SU-DHL-6 (cell line): ENCODE results near the gene USP31.

ENCODE experiments used
- H2AFZ ChIP-seq: fragments of 200-600 bp; sonication (generic); 2 replicates; pipeline ENCODE4 v1.6.1; 2014; ENCODE audit warnings: low read depth, mild to moderate bottlenecking, moderate library complexity, mixed read lengths, antibody characterized with exemption, low read length; ENCODE audit not compliant: severe bottlenecking
- H3F3A ChIP-seq: fragments of 200-600 bp; shearing (Covaris generic); 2 replicates; pipeline ENCODE4 v1.6.0; 2016; ENCODE audit warnings: antibody characterized with exemption, mild to moderate bottlenecking; ENCODE audit not compliant: insufficient read depth
- H3K27ac ChIP-seq: fragments of 200-600 bp; sonication (generic); 2 replicates; pipeline ENCODE4 v1.5.1; 2016; ENCODE audit warnings: low read depth, mild to moderate bottlenecking, low read length, moderate library complexity, mixed read lengths
- H3K27me3 ChIP-seq: fragments of 200-600 bp; sonication (generic), shearing (Covaris generic); 2 replicates; pipeline ENCODE4 v1.6.0; 2014; ENCODE audit warnings: mild to moderate bottlenecking, low read length
- H3K36me3 ChIP-seq: fragments of 200-600 bp; sonication (generic); 2 replicates; pipeline ENCODE4 v1.6.1; 2014; ENCODE audit warnings: mild to moderate bottlenecking, low read length, mixed read lengths
- H3K4me2 ChIP-seq: fragments of 300-600, 200-600 bp; shearing (Covaris generic), sonication (generic); 2 replicates; pipeline ENCODE4 v1.6.0; 2014; ENCODE audit warnings: low read length, low read depth, mild to moderate bottlenecking; ENCODE audit not compliant: poor library complexity, severe bottlenecking
- H3K4me3 ChIP-seq: fragments of 200-600 bp; sonication (generic); 2 replicates; pipeline ENCODE4 v1.5.1; 2014; ENCODE audit warnings: antibody characterized with exemption, low read length, mild to moderate bottlenecking, mixed read lengths; ENCODE audit not compliant: insufficient read depth, poor library complexity, severe bottlenecking
- H3K79me2 ChIP-seq: fragments of 200-600 bp; sonication (generic); 2 replicates; pipeline ENCODE4 v1.6.1; 2014; ENCODE audit warnings: mild to moderate bottlenecking, low read length, moderate library complexity; ENCODE audit not compliant: insufficient read depth
- H3K9ac ChIP-seq: fragments of 200-600 bp; sonication (generic); 2 replicates; pipeline ENCODE4 v1.7.0; 2014; ENCODE audit warnings: mild to moderate bottlenecking, low read length
- H3K9me2 ChIP-seq: fragments of 200-600 bp; sonication (generic); replicated peaks from 2 replicates; pipeline ENCODE4 v1.6.1; 2014; ENCODE audit warnings: low read length; ENCODE audit not compliant: insufficient read depth
- H3K9me3 ChIP-seq: fragments of 200-600 bp; sonication (generic); 2 replicates; pipeline ENCODE4 v1.6.1; 2014; ENCODE audit warnings: low read length, mixed read lengths; ENCODE audit not compliant: insufficient read depth
- H4K20me1 ChIP-seq: fragments of 200-600 bp; sonication (generic); 2 replicates; pipeline ENCODE4 v1.6.1; 2014; ENCODE audit warnings: low read depth, mild to moderate bottlenecking, antibody characterized with exemption, low read length, moderate library complexity, mixed read lengths
- EZH2phosphoT487 ChIP-seq: fragments of 200-600 bp; sonication (generic), shearing (Covaris generic); conservative IDR thresholded peaks from 2 replicates; pipeline ENCODE4 v1.6.1; 2018; ENCODE audit warnings: mild to moderate bottlenecking, antibody characterized with exemption, low read length, moderate library complexity, mixed read lengths
- TF ChIP-seq, protein P1 (sequence below): fragments of 200-600 bp; sonication (generic); IDR thresholded peaks from one replicate; pipeline ENCODE4 v1.5.1; 2017; ENCODE audit warnings: antibody characterized with exemption, mild to moderate bottlenecking, low read length, moderate library complexity; ENCODE audit not compliant: insufficient read depth, poor library complexity, severe bottlenecking

USP31 gene

DNA sequence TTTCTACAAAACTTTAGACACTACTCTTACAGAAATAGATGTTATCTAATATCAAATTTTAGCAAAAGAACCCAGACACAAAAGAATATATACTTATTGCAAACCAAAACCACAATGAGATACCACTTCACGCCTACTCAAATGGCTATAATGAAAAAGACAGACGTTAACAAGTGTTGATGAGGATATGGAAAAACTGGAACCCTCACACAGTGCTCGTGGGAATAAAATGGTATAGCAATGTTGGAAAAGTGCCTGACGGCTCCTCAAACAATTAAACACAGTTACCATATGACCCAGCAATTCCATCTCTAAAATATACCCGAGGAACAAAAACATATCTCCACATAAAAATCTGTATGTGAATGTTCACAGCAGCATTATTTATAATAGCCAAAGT, 27.1 kb downstream of the USP31 start:
- H4K20me1 ChIP-seq, result no peaks in the 10 kb centered on the region; the same call in 1 of the 2 replicates
- H3K9me2 ChIP-seq, result no peaks in the 10 kb centered on the region
- H3K79me2 ChIP-seq, result peaks cover 59% of the 10 kb centered on the region
- no peak overlapping the region for H3K9ac ChIP-seq
- H3K4me2 ChIP-seq, result no peak overlapping the region
- H2AFZ ChIP-seq, result no peak overlapping the region
- no peaks in the 10 kb centered on the region for H3K9me3 ChIP-seq
- no peak for TF ChIP-seq EZH2phosphoT487
- TF ChIP-seq, protein P1, sequence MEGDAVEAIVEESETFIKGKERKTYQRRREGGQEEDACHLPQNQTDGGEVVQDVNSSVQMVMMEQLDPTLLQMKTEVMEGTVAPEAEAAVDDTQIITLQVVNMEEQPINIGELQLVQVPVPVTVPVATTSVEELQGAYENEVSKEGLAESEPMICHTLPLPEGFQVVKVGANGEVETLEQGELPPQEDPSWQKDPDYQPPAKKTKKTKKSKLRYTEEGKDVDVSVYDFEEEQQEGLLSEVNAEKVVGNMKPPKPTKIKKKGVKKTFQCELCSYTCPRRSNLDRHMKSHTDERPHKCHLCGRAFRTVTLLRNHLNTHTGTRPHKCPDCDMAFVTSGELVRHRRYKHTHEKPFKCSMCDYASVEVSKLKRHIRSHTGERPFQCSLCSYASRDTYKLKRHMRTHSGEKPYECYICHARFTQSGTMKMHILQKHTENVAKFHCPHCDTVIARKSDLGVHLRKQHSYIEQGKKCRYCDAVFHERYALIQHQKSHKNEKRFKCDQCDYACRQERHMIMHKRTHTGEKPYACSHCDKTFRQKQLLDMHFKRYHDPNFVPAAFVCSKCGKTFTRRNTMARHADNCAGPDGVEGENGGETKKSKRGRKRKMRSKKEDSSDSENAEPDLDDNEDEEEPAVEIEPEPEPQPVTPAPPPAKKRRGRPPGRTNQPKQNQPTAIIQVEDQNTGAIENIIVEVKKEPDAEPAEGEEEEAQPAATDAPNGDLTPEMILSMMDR, result no peak
- no peaks in the 10 kb centered on the region for H3F3A ChIP-seq
- no peak overlapping the region for H3K4me3 ChIP-seq
- no peak overlapping the region for H3K27ac ChIP-seq
- H3K27me3 ChIP-seq, result no peaks in the 10 kb centered on the region
- no peaks in the 10 kb centered on the region for H3K36me3 ChIP-seq

- no peaks in the 10 kb centered on the region; the same call in 1 of the 2 replicates for H4K20me1 ChIP-seq
- no peaks in the 10 kb centered on the region for H3K9me2 ChIP-seq
- no peak overlapping the region for H3K27ac ChIP-seq
- H3K79me2 ChIP-seq, result peaks cover 66% of the 10 kb centered on the region
- TF ChIP-seq, protein P1, result no peak
- no peak for TF ChIP-seq EZH2phosphoT487
- H3K9ac ChIP-seq, result no peak overlapping the region
- no peaks in the 10 kb centered on the region for H3K9me3 ChIP-seq
- H3F3A ChIP-seq, result no peaks in the 10 kb centered on the region
- H3K27me3 ChIP-seq, result no peaks in the 10 kb centered on the region
- no peak overlapping the region for H3K4me3 ChIP-seq
- H2AFZ ChIP-seq, result no peak overlapping the region
- H3K4me2 ChIP-seq, result no peak overlapping the region
- H3K36me3 ChIP-seq, result no peaks in the 10 kb centered on the region
These were observed 28.2 kb downstream of the USP31 start for GRCh38 chr16:23121024-23121423.

DNA sequence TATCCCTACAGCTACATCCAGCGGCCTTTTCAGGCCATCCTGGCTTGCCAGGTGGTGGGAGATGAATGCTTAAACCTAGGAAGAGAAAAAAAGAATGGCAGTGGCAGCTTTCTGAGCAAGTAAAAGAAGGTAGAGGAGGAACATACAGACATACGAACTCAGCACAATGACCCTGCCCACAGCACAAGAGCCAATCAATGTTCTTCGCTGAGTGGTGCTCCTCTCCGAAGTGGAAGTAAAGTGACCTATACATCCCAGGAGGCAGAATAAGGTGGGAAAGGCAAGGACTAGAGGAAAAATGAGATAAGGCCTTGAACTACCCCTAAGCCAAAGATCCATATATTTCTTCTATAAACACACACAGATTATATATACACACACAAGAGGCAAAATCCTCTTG, 28.7 kb downstream of the USP31 start:
- Histone ChIP-seq H3K27ac (no peak overlapping the region), H3K79me2 (peaks cover 69% of the 10 kb centered on the region), H4K20me1 (no peaks in the 10 kb centered on the region; the same call in 1 of the 2 replicates), H3K9me3 (no peaks in the 10 kb centered on the region), H3K9ac (no peak overlapping the region), H3K4me3 (no peak overlapping the region), H3K27me3 (no peaks in the 10 kb centered on the region), H2AFZ (no peak overlapping the region), H3K36me3 (no peaks in the 10 kb centered on the region), H3F3A (no peaks in the 10 kb centered on the region), H3K4me2 (no peak overlapping the region), H3K9me2 (no peaks in the 10 kb centered on the region)
- TF ChIP-seq EZH2phosphoT487, result no peak
- TF ChIP-seq, protein P1, result no peak
